Osteoblast (primary cell): Measurements from ENCODE around the gene ALDH8A1. TPM values are rescaled to one million over a fixed set of nuclear protein-coding genes. Genes with fewer than 3 reads are reported as not detected.

Experiments used
- DNase-seq: peaks from one replicate; pipeline ENCODE4 v3.0.0; 2011; ENCODE audit warnings: low spot score, mixed read lengths; ENCODE audit not compliant: insufficient read length; ENCODE audit errors: missing footprints
- H2AFZ ChIP-seq: 2 replicates; pipeline ENCODE4 v1.6.0; 2011; ENCODE audit warnings: mild to moderate bottlenecking, low read length
- H3K27ac ChIP-seq: 2 replicates; pipeline ENCODE4 v1.5.1; 2011; ENCODE audit warnings: mild to moderate bottlenecking, low read depth, low read length, moderate library complexity
- H3K27me3 ChIP-seq: 2 replicates; pipeline ENCODE4 v1.6.0; 2012; ENCODE audit warnings: mild to moderate bottlenecking, control low read depth, inconsistent platforms, low read length, moderate library complexity; ENCODE audit not compliant: insufficient read depth
- H3K36me3 ChIP-seq: 2 replicates; pipeline ENCODE4 v1.5.1; 2011; ENCODE audit warnings: mild to moderate bottlenecking, low read length, control low read depth, moderate library complexity; ENCODE audit not compliant: insufficient read depth
- H3K4me1 ChIP-seq: 2 replicates; pipeline ENCODE4 v1.5.1; 2011; ENCODE audit warnings: mild to moderate bottlenecking, low read length, control low read depth, moderate library complexity; ENCODE audit not compliant: insufficient read depth
- H3K4me2 ChIP-seq: 2 replicates; pipeline ENCODE4 v1.6.0; 2011; ENCODE audit warnings: mild to moderate bottlenecking, low read length; ENCODE audit not compliant: insufficient read depth
- H3K4me3 ChIP-seq: fragments of 200-600 bp; sonication (generic); 3 replicates; pipeline ENCODE4 v1.5.1; 2012; ENCODE audit warnings: mild to moderate bottlenecking, low read length, inconsistent platforms; ENCODE audit not compliant: insufficient read depth
- H3K79me2 ChIP-seq: 2 replicates; pipeline ENCODE4 v1.6.0; 2012; ENCODE audit warnings: mild to moderate bottlenecking, low read length, control low read depth, inconsistent platforms; ENCODE audit not compliant: insufficient read depth
- H3K9me3 ChIP-seq: 2 replicates; pipeline ENCODE4 v1.5.1; 2011; ENCODE audit warnings: low read depth, low read length, control low read depth
- H4K20me1 ChIP-seq: 2 replicates; pipeline ENCODE4 v1.6.0; 2012; ENCODE audit warnings: mild to moderate bottlenecking, low read length, control low read depth; ENCODE audit not compliant: insufficient read depth
- total RNA-seq: library from RNA; depleted of rRNA; stranded (reverse); fragments of >200 nt; gene quantifications from 2 replicates; pipeline ENCODE4 v1.2.3, GENCODE V29; 2012
- TF ChIP-seq, protein P1 (sequence below): IDR thresholded peaks from 2 replicates; pipeline ENCODE4 v1.5.1; 2011; ENCODE audit warnings: mild to moderate bottlenecking, low read depth, low read length, moderate library complexity; ENCODE audit errors: extremely low read depth

The ALDH8A1 gene
- total RNA-seq, 1 donor, result under 0.01 TPM

DNA sequence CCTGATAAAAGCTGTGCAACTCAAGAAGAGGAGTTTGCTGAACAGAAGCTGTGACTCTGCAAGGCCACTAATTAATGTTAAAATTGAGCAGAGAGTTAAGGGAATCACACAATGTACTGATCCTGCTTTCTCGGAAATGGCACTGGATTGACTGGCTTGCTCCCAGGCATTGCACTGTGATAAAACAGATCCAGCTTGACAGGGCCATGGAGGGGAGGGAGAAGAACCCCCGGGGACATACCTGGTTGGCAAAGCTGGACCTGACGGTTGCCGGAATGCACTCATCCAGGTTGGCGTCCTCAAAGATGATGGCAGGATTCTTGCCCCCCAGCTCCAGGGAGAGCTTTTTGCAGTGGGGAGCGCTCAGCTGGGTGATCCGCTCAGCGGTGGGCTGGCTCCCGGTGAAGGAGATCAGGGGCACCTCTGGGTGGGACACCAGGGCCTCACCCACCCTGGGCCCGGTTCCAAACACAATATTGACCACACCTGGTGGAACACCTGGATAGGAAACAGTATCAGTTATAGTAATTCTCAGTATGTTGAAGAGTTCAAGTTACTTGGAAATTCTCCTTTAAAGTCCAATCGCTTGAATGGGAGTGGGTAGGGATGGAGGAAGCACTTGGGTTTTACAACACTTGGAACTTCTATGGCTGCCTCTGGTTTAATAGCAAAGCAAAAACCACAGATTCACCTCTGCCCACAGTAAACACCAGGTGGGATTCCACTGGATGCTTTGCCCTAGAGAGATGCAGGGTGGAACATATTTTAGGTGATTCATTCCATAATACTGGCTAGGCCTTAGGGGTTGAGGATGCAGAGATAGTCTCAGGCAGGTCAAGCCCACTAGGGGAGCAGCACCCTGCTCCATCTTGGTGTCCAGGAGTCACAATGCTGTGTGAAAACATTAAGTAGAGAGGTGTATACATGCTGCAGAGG lies 17.1 kb downstream of the ALDH8A1 start:
- Histone ChIP-seq H4K20me1 (no peaks in the 10 kb centered on the region), H3K9me3 (no peaks in the 10 kb centered on the region), H3K4me1 (peaks cover 16% of the 10 kb centered on the region), H3K36me3 (no peaks in the 10 kb centered on the region), H3K27me3 (no peaks in the 10 kb centered on the region), H3K27ac (no peak overlapping the region), H3K4me2 (no peak overlapping the region), H3K79me2 (no peaks in the 10 kb centered on the region), H3K4me3 (no peak overlapping the region), H2AFZ (no peak overlapping the region)
- TF ChIP-seq, protein P1, sequence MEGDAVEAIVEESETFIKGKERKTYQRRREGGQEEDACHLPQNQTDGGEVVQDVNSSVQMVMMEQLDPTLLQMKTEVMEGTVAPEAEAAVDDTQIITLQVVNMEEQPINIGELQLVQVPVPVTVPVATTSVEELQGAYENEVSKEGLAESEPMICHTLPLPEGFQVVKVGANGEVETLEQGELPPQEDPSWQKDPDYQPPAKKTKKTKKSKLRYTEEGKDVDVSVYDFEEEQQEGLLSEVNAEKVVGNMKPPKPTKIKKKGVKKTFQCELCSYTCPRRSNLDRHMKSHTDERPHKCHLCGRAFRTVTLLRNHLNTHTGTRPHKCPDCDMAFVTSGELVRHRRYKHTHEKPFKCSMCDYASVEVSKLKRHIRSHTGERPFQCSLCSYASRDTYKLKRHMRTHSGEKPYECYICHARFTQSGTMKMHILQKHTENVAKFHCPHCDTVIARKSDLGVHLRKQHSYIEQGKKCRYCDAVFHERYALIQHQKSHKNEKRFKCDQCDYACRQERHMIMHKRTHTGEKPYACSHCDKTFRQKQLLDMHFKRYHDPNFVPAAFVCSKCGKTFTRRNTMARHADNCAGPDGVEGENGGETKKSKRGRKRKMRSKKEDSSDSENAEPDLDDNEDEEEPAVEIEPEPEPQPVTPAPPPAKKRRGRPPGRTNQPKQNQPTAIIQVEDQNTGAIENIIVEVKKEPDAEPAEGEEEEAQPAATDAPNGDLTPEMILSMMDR, result no peak
- DNase-seq, result no peak

DNA sequence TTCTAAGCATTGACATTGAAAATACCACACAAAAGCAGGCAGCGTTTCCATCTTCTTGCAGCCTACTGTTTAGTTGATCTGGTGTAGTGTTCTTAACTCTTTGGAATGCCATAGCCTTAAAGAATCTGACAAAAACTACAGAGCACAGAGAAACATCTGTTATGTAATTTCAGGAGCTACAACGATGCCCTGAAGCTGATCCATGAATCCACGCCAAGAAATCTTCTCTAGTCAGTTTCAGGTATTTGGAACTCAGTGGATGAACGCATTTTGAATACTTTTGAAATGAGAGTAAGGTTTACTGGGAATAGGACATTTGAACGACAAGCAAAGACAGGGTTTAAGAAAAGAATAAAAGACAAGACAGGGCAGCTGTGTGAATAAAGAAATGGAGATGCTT lies 17.8 kb downstream of the ALDH8A1 start:
- Histone ChIP-seq H3K36me3 (no peaks in the 10 kb centered on the region), H2AFZ (no peak overlapping the region), H3K4me2 (no peak overlapping the region), H3K79me2 (no peaks in the 10 kb centered on the region), H3K27ac (no peak overlapping the region), H3K27me3 (no peaks in the 10 kb centered on the region), H3K4me3 (no peak overlapping the region), H3K9me3 (no peaks in the 10 kb centered on the region), H4K20me1 (no peaks in the 10 kb centered on the region), H3K4me1 (peaks cover 9% of the 10 kb centered on the region)
- no peak for DNase-seq
- TF ChIP-seq, protein P1, result no peak

DNA sequence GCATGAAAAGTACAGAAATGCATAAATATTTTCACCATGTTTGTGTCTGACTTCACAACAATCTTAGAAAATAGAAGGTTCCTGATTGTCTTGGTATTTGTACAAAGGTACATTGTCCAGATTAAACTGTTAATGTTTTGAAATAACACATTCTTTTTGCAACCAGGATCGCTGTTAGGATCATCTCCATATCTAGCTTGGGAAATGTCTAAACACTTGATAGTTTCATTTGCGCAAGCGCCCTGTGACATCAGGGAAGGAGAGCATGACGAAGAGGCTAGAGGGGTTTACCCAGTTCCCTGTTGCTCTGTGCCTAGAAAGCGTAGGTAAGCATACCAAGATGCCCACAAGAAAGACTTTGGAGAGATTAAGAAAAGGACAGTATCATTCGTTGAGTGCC lies 19.4 kb downstream of the ALDH8A1 start:
- H3K36me3 ChIP-seq, result no peaks in the 10 kb centered on the region
- no peaks in the 10 kb centered on the region for H4K20me1 ChIP-seq
- H3K27me3 ChIP-seq, result no peaks in the 10 kb centered on the region
- H3K27ac ChIP-seq, result no peak overlapping the region
- TF ChIP-seq, protein P1, result no peak
- no peak overlapping the region for H3K4me2 ChIP-seq
- no peak overlapping the region for H3K4me3 ChIP-seq
- DNase-seq, result no peak
- H2AFZ ChIP-seq, result no peak overlapping the region
- no peaks in the 10 kb centered on the region for H3K79me2 ChIP-seq
- H3K4me1 ChIP-seq, result peaks cover 6% of the 10 kb centered on the region
- H3K9me3 ChIP-seq, result no peaks in the 10 kb centered on the region

DNA sequence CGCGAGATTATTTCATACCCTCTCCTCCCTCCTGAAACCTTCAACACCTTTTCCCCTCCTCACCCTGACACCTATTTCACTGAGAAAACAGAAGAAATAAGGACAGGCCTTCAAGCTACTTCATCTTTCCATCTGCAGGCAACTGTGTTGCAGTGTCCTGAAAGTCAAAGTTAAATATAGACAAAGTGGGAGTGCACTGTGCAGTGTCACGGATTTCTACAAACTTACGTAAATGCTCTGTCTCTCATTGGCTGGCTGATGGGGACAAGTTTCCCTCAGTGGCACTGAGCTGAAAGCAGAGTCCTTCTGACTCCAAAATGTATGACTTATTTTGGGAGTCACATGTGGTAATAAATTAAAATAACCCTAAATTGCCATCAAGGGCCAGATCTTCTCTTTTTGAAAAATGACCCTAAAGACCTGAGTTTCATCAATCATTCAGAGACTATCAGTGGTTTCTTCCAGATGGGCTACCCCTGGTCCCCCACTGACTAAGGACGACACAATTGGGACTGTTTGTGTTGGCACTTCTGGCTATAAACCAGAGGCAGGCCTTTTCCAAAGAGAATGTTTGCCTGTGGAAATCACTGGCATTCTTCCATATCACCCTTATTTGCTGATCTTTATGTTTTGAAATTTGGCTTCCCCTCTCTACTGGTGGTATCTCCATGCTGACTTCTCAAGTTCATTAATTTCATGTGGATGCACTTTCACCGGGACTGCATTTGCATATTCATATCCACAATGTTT lies 21.6 kb downstream of the ALDH8A1 start:
- DNase-seq, result no peak
- TF ChIP-seq, protein P1, result no peak
- Histone ChIP-seq H3K4me1 (peaks cover 8% of the 10 kb centered on the region), H3K27me3 (no peaks in the 10 kb centered on the region), H3K79me2 (no peaks in the 10 kb centered on the region), H3K4me2 (no peak overlapping the region), H3K27ac (no peak overlapping the region), H4K20me1 (no peaks in the 10 kb centered on the region), H3K36me3 (no peaks in the 10 kb centered on the region), H2AFZ (no peak overlapping the region), H3K9me3 (no peaks in the 10 kb centered on the region), H3K4me3 (no peak overlapping the region)
